Cardiac muscle cell (in vitro differentiated cells and primary cell): ENCODE measurements around the gene DEFB131B. TPM values are rescaled to one million over a fixed set of nuclear protein-coding genes. Genes with fewer than 3 reads are reported as not detected.
"Not testable (repeated sequence)": the region's sequence is repeated elsewhere in the genome, so short reads cannot be mapped to it uniquely, and the experiment has no call there.

Experiments
- DNase-seq, 2 donors: peaks; one replicate each; pipeline versions ENCODE4 v3.0.0 to v3.0.0-alpha.2; 2010 to 2017; ENCODE audit warnings: low read depth in 1 of 2, low spot score in 1 of 2
- H3K27ac ChIP-seq: fragments of 200-600 bp; sonication (generic); 2 replicates; pipeline ENCODE4 v1.5.1; 2016
- H3K27me3 ChIP-seq: fragments of 200-600 bp; sonication (generic); 2 replicates; pipeline ENCODE4 v1.6.0; 2016; ENCODE audit warnings: control low read depth
- H3K36me3 ChIP-seq: fragments of 200-600 bp; sonication (generic); 2 replicates; pipeline ENCODE4 v1.5.1; 2016; ENCODE audit warnings: control low read depth
- H3K4me1 ChIP-seq: fragments of 200-600 bp; sonication (generic); 2 replicates; pipeline ENCODE4 v1.8.1; 2017; ENCODE audit warnings: low read depth, mild to moderate bottlenecking, mixed run types
- H3K4me3 ChIP-seq: fragments of 200-600 bp; sonication (generic); 2 replicates; pipeline ENCODE4 v1.5.1; 2016; ENCODE audit warnings: mild to moderate bottlenecking
- H3K9me3 ChIP-seq: fragments of 200-600 bp; sonication (generic); 2 replicates; pipeline ENCODE4 v1.5.1; 2017; ENCODE audit warnings: low read depth, mild to moderate bottlenecking, control low read depth
- CTCF ChIP-seq: IDR thresholded peaks from 2 replicates; pipeline ENCODE4 v1.5.1; 2012; ENCODE audit warnings: low read depth, mild to moderate bottlenecking, low read length
- polyA plus RNA-seq: library from polyadenylated mRNA; unstranded; fragments of >200 nt; fragmentation: Nextera tagmentation; extraction: Ambion mirVana; gene quantifications from 2 replicates; pipeline ENCODE4 v1.2.1, GENCODE V29; 2016
- total RNA-seq: library from RNA; depleted of rRNA; stranded (reverse); fragments of >200 nt; gene quantifications from 2 replicates; pipeline ENCODE4 v1.2.3, GENCODE V29; 2016

Gene DEFB131B, protein sequence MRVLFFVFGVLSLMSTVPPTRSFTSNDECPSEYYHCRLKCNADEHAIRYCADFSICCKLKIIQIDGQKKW
- total RNA-seq (not detected in 2 replicates), polyA plus RNA-seq (not detected in 2 replicates)

DNA sequence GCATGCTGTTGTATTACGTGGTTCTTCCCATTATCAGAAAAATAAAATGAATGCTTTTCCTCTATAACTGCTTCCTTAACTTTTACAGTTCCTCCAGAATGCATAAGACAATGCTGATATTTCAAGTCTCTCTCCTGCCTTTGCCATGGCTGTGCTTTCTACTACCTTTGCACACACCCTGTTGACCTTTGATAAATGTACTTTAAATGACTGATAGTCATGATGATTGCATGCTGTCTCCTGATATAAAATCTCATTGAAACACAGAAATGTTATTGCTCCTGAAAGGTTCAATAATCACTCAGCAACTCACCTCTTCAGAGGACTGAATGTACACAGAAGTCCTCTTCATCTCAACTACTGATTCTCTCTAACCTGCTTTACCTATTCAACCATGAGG, at the start of gene DEFB131B:
DEFB131B (plus strand) TSS at position 395 of the 400 bp plus-strand sequence; CDS start at position 395, 0 bp downstream.
- H3K36me3 ChIP-seq, H3K27me3 ChIP-seq, H3K4me3 ChIP-seq: not testable (repeated sequence)

DNA sequence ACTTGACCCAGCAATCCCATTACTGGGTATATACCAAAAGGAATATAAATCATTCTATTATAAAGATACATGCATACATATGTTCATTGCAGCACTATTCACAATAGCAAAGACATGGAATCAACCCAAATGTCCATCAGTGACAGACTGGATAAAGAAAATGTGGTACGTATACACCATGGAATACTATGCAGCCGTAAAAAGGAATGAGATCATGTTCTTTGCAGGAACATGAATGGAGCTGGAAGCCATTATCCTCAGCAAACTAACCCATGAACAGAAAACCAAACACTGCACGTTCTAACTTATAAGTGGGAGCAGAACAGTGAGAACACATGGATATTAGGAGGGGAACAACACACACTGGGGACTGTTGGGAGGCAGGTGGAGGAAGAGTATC, 49.0 kb upstream of the DEFB131B start:
- H3K9me3 ChIP-seq, H3K27ac ChIP-seq, H3K4me1 ChIP-seq, H3K36me3 ChIP-seq, H3K27me3 ChIP-seq, DNase-seq, H3K4me3 ChIP-seq: not testable (repeated sequence)

More for the DNA sequence above, at the start of gene DEFB131B:
- not testable (repeated sequence) for H3K9me3 ChIP-seq, H3K4me1 ChIP-seq, H3K27ac ChIP-seq, DNase-seq

GRCh38 chr11:71829686-71830085, 48.6 kb upstream of the DEFB131B start:
- not testable (repeated sequence) for H3K36me3 ChIP-seq, H3K27ac ChIP-seq, H3K4me1 ChIP-seq, DNase-seq, H3K27me3 ChIP-seq, H3K4me3 ChIP-seq, H3K9me3 ChIP-seq

GRCh38 chr11:71832811-71833210, 45.4 kb upstream of the DEFB131B start, which contains the start of gene DEFB108B:
DEFB108B (plus strand) TSS chr11:71833200; CDS start chr11:71833200, 0 bp downstream.
- H3K27ac ChIP-seq, DNase-seq, H3K9me3 ChIP-seq, H3K27me3 ChIP-seq, H3K4me1 ChIP-seq, H3K4me3 ChIP-seq, H3K36me3 ChIP-seq: not testable (repeated sequence)

DNA sequence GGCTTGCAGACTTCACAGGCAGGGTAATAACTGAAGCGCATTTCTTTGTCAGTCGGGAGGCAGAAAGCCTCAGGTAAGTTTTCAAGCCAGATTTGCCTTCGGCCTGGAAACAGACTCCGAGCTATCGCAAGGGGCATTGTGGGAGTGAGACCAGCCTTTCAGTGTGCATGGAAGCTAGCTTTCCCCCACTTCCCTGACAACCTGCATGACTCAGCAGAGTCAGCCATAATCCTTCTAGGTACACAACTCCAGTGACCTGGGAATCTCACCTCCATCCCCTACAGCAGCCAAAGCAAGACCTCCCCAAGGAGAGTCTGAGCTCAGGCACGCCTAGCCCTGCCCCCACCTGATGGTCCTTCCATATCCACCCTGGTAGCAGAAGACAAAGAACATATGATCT, 35.5 kb upstream of the DEFB131B start:
- not testable (repeated sequence) for H3K36me3 ChIP-seq, H3K4me3 ChIP-seq, H3K4me1 ChIP-seq, H3K9me3 ChIP-seq, H3K27me3 ChIP-seq, DNase-seq, H3K27ac ChIP-seq

GRCh38 chr11:71843355-71843754, 34.9 kb upstream of the DEFB131B start:
- H3K27ac ChIP-seq, H3K4me3 ChIP-seq, DNase-seq, H3K36me3 ChIP-seq, H3K4me1 ChIP-seq, H3K27me3 ChIP-seq, H3K9me3 ChIP-seq: not testable (repeated sequence)

DNA sequence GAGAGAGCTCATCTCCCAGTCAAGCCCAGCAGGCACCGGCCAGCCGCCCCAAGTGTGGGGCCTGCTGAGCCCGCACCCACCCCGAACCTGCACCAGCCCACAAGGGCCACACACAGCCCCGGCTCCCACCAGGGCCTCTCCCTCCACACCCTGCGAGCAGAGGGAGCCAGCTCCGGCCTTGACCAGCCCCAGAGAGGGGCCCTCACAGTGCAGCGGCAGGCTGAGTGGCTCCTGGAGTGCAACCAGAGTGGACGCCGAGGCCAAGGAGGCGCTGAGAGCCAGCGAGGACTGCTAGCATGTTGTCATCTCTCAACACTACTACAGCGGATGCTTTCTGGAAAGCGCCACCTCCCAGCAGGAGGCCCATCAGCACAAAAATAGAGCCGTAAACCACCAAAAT, 34.4 kb upstream of the DEFB131B start:
- Histone ChIP-seq H3K9me3 (no peaks in the 10 kb centered on the region), H3K27ac (no peak overlapping the region), H3K4me1 (no peaks in the 10 kb centered on the region), H3K27me3 (no peaks in the 10 kb centered on the region), H3K4me3 (no peak overlapping the region), H3K36me3 (no peaks in the 10 kb centered on the region)
- no peak for TF ChIP-seq CTCF
- peak in 1 of 2 donors; percentile 5 for DNase-seq

GRCh38 chr11:71853895-71854294, 24.4 kb upstream of the DEFB131B start:
- H3K4me3 ChIP-seq, H3K9me3 ChIP-seq, H3K4me1 ChIP-seq, H3K27ac ChIP-seq, H3K27me3 ChIP-seq, DNase-seq, H3K36me3 ChIP-seq: not testable (repeated sequence)

DNA sequence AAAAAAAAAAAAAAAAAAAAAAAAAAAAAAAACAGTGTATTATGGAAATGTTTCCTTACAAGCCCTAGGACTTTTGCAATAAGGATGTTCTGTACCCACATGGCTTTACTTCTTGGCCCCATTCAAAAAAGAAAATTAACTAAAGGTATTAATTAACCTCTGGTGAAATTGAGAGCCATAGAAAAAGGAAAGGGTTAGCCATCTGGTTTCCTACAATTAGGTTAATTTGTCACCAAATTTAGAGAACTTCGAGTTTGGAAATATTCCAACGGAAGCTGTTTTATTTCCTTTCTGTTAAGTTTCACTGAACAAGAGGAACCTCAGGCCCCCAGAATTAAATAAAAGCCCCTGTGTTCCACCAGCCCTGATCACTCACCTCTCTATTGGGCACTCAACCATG, 22.4 kb upstream of the DEFB131B start:
- H3K27me3 ChIP-seq, H3K4me1 ChIP-seq, H3K9me3 ChIP-seq, H3K4me3 ChIP-seq, H3K36me3 ChIP-seq, H3K27ac ChIP-seq, DNase-seq: not testable (repeated sequence)

DNA sequence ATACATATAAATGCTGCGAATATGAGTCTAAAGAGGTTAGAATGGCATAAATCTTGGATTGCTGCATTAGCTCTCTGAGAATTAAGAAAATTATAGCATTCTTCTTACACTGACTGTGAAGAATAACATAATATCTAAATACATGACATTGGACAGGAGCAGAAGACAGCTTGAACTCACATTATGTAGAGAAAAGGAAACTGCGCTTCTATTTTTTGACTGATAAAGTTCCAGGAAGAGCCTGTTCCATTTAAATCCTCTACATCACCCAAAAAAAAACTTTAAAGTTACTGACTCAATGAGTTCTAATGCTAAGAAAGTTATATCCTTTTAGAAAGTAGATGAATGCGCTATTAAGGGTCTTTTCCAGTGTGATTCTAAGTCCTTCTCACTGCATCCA, 17.4 kb upstream of the DEFB131B start:
- H3K27ac ChIP-seq, H3K36me3 ChIP-seq, H3K9me3 ChIP-seq, H3K4me3 ChIP-seq, H3K27me3 ChIP-seq, DNase-seq, H3K4me1 ChIP-seq: not testable (repeated sequence)
